Measurements from ENCODE around the gene OASL.

The OASL gene

DNA sequence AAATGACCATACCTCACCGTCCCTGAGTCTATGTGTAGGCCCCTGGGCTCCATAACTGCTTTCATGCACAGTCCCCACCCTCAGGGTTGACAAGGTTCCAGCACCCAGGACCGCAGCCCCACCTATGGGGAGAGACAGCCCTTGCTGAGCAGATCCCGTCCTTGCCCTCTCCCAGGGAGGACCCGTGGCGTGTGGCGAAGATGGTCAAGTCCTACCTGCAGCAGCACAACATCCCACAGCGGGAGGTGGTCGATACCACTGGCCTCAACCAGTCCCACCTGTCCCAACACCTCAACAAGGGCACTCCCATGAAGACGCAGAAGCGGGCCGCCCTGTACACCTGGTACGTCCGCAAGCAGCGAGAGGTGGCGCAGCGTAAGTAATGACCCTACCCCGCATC lies 50.4 kb downstream of the OASL start:
- Mint-ChIP-seq H3K4me1 (peaks cover 6% of the 10 kb centered on the region), H3K27ac (no peak overlapping the region)
- no peak for TF ChIP-seq CTCF (IDR thresholded peaks at IDR 0.05; ENCODE audit: unreplicated experiment in 3 of 3)

GRCh38 chr12:120988234-120988633 lies 50.8 kb downstream of the OASL start:
- Mint-ChIP-seq H3K9me3 (no peaks in the 10 kb centered on the region), H3K27me3 (ENCODE audit: low read depth) (peaks cover 7% of the 10 kb centered on the region), H3K4me3 (no peak overlapping the region), H3K27ac (no peak overlapping the region), H3K4me1 (peaks cover 6% of the 10 kb centered on the region), H3K36me3 (ENCODE audit: low read depth) (no peaks in the 10 kb centered on the region)
- no peak for TF ChIP-seq CTCF (IDR thresholded peaks at IDR 0.05; ENCODE audit: unreplicated experiment in 3 of 3)

More for the DNA sequence above, 50.4 kb downstream of the OASL start:
- no peaks in the 10 kb centered on the region for H3K9me3 Mint-ChIP-seq
- peaks cover 11% of the 10 kb centered on the region for H3K27me3 Mint-ChIP-seq (ENCODE audit: low read depth)
- no peaks in the 10 kb centered on the region for H3K36me3 Mint-ChIP-seq (ENCODE audit: low read depth)
- H3K4me3 Mint-ChIP-seq = no peak overlapping the region

DNA sequence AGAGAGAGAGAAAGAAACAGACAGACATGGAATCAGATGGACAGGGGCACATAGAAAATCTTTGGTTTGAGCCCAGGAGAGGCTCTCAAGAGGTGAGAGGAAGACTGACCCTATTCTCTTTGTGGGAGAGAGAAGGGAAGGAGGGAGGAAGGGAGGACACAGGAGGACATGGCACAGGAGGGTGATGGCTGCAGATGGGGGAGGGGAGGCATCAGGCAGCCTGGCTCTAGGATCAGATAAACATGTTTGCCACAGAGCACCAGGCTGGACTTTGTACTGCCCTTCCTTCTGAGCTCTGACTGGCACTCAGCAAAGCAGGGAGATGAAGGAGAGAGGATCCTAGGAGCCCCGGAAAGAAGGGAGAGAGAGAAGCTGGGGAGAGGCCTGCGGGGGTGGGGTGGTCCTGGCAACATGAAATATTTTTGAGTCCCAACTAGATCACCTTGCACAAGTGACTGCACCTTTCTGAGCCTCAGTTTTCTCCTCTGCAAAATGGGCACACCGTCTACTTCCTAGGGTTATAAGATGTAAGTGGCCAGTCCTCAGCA lies 54.6 kb downstream of the OASL start:
- H3K27ac Mint-ChIP-seq = peak overlapping the region; percentile 60 to 91 (median 62)
- no peaks in the 10 kb centered on the region for H3K36me3 Mint-ChIP-seq (ENCODE audit: low read depth)
- H3K4me3 Mint-ChIP-seq = no peak overlapping the region
- H3K27me3 Mint-ChIP-seq (ENCODE audit: low read depth) = peaks cover 7% of the 10 kb centered on the region
- H3K4me1 Mint-ChIP-seq = peaks cover 6% of the 10 kb centered on the region
- no peak for TF ChIP-seq CTCF (IDR thresholded peaks at IDR 0.05; ENCODE audit: unreplicated experiment in 3 of 3)
- H3K9me3 Mint-ChIP-seq = no peaks in the 10 kb centered on the region

DNA sequence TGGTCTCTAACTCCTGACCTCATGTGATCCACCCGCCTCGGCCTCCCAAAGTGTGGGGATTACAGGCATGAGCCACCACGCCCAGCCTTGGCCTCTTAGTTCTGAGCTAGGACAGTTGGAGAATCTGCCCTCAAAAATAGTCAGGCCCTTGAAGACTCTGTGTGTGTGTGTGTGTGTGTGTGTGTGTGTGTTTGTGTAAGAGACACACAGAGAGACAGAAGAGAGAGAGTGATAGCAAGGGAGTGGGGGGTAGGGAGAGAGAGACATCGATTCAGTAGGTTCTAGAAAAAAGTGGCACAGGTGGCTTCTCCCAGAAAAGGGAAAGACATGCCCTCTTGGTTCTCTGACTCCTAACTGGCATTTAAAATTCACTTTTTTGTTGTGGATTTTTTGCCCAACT lies 55.3 kb downstream of the OASL start:
- Mint-ChIP-seq H3K4me1 (peaks cover 6% of the 10 kb centered on the region), H3K4me3 (no peak overlapping the region), H3K27me3 (ENCODE audit: low read depth) (peaks cover under 1% of the 10 kb centered on the region), H3K27ac (peak overlapping the region; percentile 60 to 91 (median 62)), H3K36me3 (ENCODE audit: low read depth) (no peaks in the 10 kb centered on the region), H3K9me3 (no peaks in the 10 kb centered on the region)
- TF ChIP-seq CTCF (IDR thresholded peaks at IDR 0.05; ENCODE audit: unreplicated experiment in 3 of 3) = no peak

GRCh38 chr12:120982659-120983058 lies 56.4 kb downstream of the OASL start:
- Mint-ChIP-seq H3K9me3 (no peaks in the 10 kb centered on the region), H3K4me1 (peaks cover 6% of the 10 kb centered on the region), H3K4me3 (no peak overlapping the region), H3K27me3 (ENCODE audit: low read depth) (no peaks in the 10 kb centered on the region), H3K27ac (peak overlapping the region in 1 of 3 experiments; percentile 13), H3K36me3 (ENCODE audit: low read depth) (no peaks in the 10 kb centered on the region)
- TF ChIP-seq CTCF (IDR thresholded peaks at IDR 0.05; ENCODE audit: unreplicated experiment in 3 of 3) = no peak

- Mint-ChIP-seq H3K4me1 (peaks cover 6% of the 10 kb centered on the region), H3K36me3 (ENCODE audit: low read depth) (no peaks in the 10 kb centered on the region), H3K9me3 (no peaks in the 10 kb centered on the region), H3K4me3 (peak overlapping the region in 2 of 3 experiments; percentile 4 to 37), H3K27me3 (ENCODE audit: low read depth) (no peaks in the 10 kb centered on the region), H3K27ac (peak overlapping the region; percentile 9 to 98 (median 90))
- TF ChIP-seq CTCF (IDR thresholded peaks at IDR 0.05; ENCODE audit: unreplicated experiment in 3 of 3) = no peak
Observed at GRCh38 chr12:120981407-120981941, 57.6 kb downstream of the OASL start.
